Activated CD4-positive, alpha-beta memory T cell treated with anti-CD3 and anti-CD28 coated beads for 36 hours (primary cell): ENCODE results near the gene ADM2. TPM values are rescaled to one million over a fixed set of nuclear protein-coding genes. Genes with fewer than 3 reads are reported as not detected.

ENCODE experiments used
- CTCF ChIA-PET: fragments of 350-600 bp; sonication (Branson Sonifier 250); formaldehyde crosslinking; loops from one replicate; lab custom pipeline; 2021; ENCODE audit warnings: antibody characterized with exemption, inconsistent platforms; lab: Charles Lee
- POLR2A ChIA-PET: fragments of 350-600 bp; sonication (Branson Sonifier 250); formaldehyde crosslinking; loops from one replicate; lab custom pipeline; 2021; ENCODE audit warnings: antibody characterized with exemption; lab: Charles Lee
- DNase-seq: peaks from one replicate; pipeline ENCODE4 v3.0.0-alpha.2; 2020
- H3K27ac Mint-ChIP-seq: one replicate; pipeline ENCODE4 v1.8.0; 2021; ENCODE audit warnings: mixed read lengths
- H3K27me3 Mint-ChIP-seq: one replicate; pipeline ENCODE4 v1.8.0; 2021; ENCODE audit warnings: mixed read lengths
- H3K36me3 Mint-ChIP-seq: one replicate; pipeline ENCODE4 v1.8.0; 2021; ENCODE audit warnings: mixed read lengths
- H3K4me1 Mint-ChIP-seq: one replicate; pipeline ENCODE4 v1.8.0; 2021; ENCODE audit warnings: low read depth, mixed read lengths
- H3K4me3 Mint-ChIP-seq: one replicate; pipeline ENCODE4 v1.8.0; 2021; ENCODE audit warnings: mild to moderate bottlenecking, mixed read lengths
- H3K9me3 Mint-ChIP-seq: one replicate; pipeline ENCODE4 v1.8.0; 2021; ENCODE audit warnings: mixed read lengths
- intact Hi-C: fragments of 100-400 bp; cut with micrococcal nuclease; formaldehyde crosslinking; loops from one replicate; pipeline ENCODE4 v1.15.1; 2023
- total RNA-seq, 2 experiments: library from RNA; stranded (reverse); gene quantifications; one replicate each; pipeline ENCODE4 v1.2.3, GENCODE V29; 2021

The ADM2 gene
- total RNA-seq, 2 experiments from 2014 or later = 7.3 to 7.4 TPM

DNA sequence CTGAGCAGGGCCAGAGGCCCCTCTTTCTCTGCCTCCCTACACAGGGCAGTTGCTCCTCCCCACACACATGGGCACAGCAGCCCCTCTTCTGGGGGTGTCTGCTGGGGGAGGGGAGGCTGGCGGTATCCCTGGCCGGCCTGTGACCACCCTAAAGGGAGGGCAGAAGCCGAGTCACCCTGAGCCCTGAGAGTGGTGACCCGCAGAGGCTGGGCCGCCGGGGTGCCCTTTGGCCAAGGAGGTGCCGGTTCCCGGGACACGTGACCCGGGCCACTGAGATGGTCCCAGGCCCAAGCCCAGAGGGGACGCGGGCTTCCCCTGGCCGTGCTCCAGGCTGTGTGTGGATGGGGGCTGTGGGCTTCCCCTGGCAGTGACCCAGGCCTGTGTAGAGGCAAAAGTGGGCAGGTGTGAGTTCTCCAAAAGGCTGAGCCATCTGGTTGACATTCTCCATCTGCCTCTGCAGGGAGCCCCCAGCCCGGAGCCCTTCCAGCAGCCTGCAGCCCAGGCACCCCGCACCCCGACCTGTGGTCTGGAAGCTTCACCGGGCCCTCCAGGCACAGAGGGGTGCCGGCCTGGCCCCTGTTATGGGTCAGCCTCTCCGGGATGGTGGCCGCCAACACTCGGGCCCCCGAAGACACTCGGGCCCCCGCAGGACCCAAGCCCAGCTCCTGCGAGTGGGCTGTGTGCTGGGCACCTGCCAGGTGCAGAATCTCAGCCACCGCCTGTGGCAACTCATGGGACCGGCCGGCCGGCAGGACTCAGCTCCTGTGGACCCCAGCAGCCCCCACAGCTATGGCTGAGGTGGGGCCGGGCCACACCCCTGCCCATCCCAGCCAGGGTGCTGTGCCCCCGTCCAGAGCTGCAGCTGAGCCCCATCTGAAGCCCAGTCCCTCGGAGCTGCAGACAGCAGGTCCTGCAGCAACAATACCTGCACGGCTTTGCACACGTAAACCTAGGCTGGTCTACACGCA, 1.0 kb downstream of the ADM2 start:
- H3K4me1 Mint-ChIP-seq = peaks cover 3% of the 10 kb centered on the region
- POLR2A ChIA-PET = interaction anchor here (1.5 kb wide), 1 partner anchor 12 kb away, joined by 3 read pairs; no protein-coding TSS in a partner anchor
- H3K27ac Mint-ChIP-seq = no peak overlapping the region

DNA sequence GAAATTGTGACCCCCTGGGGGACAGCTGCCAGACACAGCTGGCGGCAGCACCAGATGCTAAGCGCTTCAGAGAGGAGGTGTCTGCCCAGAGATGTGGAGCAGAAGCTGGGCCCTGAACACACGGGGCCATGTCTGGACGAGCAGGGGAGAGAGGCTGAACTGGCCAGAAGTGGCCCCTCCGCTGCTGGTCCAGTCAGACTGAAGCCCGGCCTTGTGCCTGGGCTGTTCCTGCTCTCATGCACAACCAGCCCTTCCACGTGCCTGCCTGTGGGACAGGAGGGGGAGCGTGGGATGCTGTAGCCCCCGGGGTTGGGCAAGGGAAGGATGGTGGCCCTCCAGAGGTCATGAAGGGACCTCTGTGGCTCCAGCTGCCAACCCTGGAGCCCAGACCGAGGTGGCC, 1.8 kb downstream of the ADM2 start:
- intact Hi-C loops = no loop called here
- ChIA-PET POLR2A (interaction anchor here (1.5 kb wide), 1 partner anchor 12 kb away, joined by 3 read pairs; no protein-coding TSS in a partner anchor), CTCF (no interaction called here)
- Mint-ChIP-seq H3K27ac (no peak overlapping the region), H3K4me1 (peaks cover 3% of the 10 kb centered on the region), H3K27me3 (peaks cover 3% of the 10 kb centered on the region), H3K4me3 (peak overlapping the region; percentile 32), H3K9me3 (no peaks in the 10 kb centered on the region), H3K36me3 (peaks cover 2% of the 10 kb centered on the region)
- DNase-seq = no peak

More for the DNA sequence above, 1.0 kb downstream of the ADM2 start:
- CTCF ChIA-PET = interaction anchor here (2.7 kb wide), 1 partner anchor 15 kb away, joined by 15 read pairs; no protein-coding TSS in a partner anchor
- intact Hi-C loops = no loop called here
- no peak for DNase-seq
- H3K27me3 Mint-ChIP-seq = peaks cover 3% of the 10 kb centered on the region
- peak overlapping the region; percentile 79 for H3K4me3 Mint-ChIP-seq
- H3K36me3 Mint-ChIP-seq = peaks cover 2% of the 10 kb centered on the region
- no peaks in the 10 kb centered on the region for H3K9me3 Mint-ChIP-seq

DNA sequence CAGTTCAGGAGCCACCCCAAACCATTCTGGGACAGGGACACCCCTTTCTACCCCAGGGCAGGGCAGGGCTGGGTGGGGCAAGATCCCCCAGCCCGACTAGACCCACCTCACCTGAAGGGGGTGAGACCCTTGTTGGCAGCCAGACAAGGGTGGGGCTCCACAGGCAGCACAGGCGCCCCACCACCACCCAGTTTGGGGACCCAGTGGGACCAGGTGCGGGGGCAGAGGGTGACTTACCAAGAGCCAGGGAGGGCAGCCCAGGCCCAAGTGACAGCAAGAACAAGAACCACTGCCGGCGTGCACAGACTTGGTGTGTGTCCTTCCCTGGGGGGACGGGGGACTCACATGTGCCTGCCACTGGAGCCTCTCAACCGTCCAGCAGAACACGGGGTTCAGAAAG, 2.2 kb downstream of the ADM2 start:
- Mint-ChIP-seq H3K27me3 (peaks cover 3% of the 10 kb centered on the region), H3K27ac (no peak overlapping the region), H3K4me1 (peaks cover 3% of the 10 kb centered on the region), H3K4me3 (no peak overlapping the region), H3K36me3 (peaks cover 2% of the 10 kb centered on the region), H3K9me3 (no peaks in the 10 kb centered on the region)
- ChIA-PET CTCF (no interaction called here), POLR2A (no interaction called here)
- intact Hi-C loops = no loop called here
- DNase-seq = no peak

DNA sequence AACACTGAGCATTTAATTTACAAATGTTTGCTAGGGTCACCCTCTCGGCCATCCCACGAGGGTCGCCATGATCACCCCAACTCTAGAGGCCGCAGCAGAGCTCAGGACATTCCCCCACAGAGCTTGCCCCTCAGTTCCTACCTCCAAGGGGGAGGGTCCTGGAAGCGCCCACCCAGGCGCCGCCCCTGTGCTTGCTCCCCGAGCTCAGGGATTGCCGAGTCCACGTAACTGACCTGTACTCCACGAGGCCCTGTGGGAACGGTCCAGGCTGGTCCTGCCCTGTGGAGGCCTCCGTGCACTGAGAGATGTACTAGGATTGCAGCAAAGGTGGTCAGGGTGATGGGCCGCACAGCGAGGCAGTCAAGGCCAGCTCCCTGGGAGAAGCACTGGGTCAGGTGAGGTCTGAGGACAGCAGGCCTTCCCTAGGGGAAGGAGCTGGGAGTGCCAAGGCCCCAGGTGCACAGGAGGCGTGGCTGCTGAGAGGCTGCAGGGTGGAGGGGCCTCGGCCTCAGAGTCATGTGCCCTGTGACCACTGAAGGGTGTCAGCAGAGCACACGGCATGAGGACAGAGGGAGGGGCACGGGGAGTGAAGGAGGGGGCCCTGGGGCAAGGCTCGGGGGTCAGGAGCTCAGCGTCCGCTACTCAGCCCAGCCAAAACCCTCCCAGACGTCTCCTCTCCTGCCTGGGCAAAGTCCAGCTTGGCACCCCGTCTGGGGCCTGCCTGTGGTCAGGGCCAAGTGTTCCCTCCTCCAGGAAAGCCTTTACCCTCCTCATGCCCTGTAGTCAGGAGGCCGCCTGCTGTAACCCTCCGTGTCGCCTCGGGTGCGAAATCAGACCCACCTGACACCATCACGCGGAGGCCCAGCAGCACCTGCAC, 2.9 kb downstream of the ADM2 start:
- intact Hi-C loops = no loop called here
- peaks cover 3% of the 10 kb centered on the region for H3K27me3 Mint-ChIP-seq
- H3K4me1 Mint-ChIP-seq = peaks cover 3% of the 10 kb centered on the region
- ChIA-PET CTCF (no interaction called here), POLR2A (interaction anchor here (1.3 kb wide), 1 partner anchor 9 kb away, joined by 3 read pairs; the partner anchor contains the start of gene SBF1)
- no peak for DNase-seq
- H3K9me3 Mint-ChIP-seq = no peaks in the 10 kb centered on the region
- H3K4me3 Mint-ChIP-seq = no peak overlapping the region
- H3K36me3 Mint-ChIP-seq = peaks cover 2% of the 10 kb centered on the region
- H3K27ac Mint-ChIP-seq = no peak overlapping the region

DNA sequence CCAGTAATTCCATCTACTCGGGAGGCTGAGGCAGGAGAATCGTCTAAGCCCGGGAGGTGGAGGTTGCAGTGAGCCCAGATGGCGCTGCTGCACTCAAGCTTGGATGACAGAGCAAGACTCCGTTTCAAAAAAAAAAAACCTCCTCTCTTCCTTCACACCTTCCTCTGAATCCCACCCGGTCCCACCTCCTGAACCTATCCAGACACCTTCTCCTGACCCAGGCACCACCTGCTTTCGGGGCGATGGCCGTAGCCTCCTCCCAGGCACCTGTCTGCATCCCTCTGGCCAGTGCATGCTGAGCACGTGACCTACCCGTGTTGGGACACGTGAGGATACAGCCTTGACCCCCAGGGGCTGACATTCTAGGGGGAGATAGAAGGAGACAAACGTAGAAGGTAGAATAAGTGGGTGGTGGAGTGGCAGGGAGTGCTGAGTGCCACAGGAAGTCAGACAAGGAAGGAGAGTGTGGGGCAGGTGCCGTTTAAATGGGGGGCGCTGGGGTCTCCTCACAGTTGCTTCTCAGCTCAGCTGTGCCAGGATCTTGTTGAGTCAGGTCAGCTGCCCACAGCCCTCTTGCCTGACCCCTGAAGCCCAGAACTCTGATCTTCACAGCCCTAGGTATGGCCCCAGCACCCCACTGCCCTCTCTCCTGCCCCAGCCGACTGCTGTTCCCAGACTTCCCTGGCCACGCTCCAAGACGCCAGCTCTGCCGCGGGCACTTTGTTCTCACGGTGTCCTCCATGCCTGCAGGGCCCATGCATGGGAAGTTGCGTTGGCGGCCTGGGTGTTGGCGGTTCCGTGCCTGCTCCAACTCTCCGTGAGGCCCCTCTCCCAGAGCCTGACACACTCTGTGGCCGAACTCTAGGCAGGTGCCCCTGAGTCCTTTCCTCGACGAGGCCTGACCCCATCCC, 4.1 kb downstream of the ADM2 start:
- Mint-ChIP-seq H3K9me3 (no peaks in the 10 kb centered on the region), H3K4me3 (no peak overlapping the region), H3K27ac (no peak overlapping the region), H3K36me3 (peaks cover 2% of the 10 kb centered on the region), H3K27me3 (no peaks in the 10 kb centered on the region), H3K4me1 (no peaks in the 10 kb centered on the region)
- CTCF ChIA-PET = interaction anchor here (2.9 kb wide), 1 partner anchor 12 kb away, joined by 11 read pairs; no protein-coding TSS in a partner anchor
- DNase-seq = no peak
- intact Hi-C loops = no loop called here
- POLR2A ChIA-PET = interaction anchor here (1.3 kb wide), 1 partner anchor 10 kb away, joined by 3 read pairs; the partner anchor contains the start of gene SBF1

DNA sequence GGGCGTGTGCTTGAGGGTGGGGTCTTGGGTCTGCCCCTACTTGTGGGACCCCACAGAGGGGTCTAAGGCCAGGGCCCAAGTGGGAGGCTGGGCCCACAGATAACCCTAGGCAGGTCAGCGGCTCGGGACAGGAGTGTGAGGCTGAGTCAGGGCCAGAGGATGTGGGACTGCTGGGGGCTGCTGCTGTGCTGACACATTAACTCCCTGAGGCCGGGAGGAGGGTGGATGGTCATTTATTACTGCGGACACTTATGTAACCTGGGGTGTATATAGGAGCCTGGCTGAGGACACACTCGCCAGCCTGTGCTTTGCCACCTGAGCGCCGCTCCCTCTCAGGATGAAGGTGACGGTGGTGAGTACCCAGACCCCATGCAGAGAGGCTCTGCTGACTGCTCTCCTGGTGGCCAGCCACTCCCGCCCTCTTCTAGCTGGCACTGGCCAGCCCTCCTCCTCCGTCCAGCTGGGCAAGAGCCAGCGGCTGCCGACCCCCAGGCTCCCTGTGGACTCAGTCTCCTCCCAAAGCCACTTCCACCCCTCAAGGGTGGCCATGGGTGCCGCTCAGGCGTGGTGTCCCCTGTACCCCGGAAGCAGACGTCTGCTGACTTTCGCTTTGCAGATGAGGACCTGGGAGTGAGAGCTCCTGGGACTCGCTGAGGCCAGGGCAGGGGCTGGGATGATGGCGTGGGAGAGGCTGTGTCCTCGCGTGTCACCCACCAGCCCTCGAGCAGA, 5.4 kb downstream of the ADM2 start, which contains the start of gene MIOX:
Gene MIOX (plus strand): TSS at position 299 of the 729 bp plus-strand sequence. CDS start 39 bp downstream, at position 338.
- no peaks in the 10 kb centered on the region for H3K27me3 Mint-ChIP-seq
- POLR2A ChIA-PET = interaction anchor here (0.6 to 0.7 kb wide), 2 partner anchors 10 to 47 kb away, joined by 3 to 4 read pairs; no protein-coding TSS in a partner anchor
- H3K4me1 Mint-ChIP-seq = peaks cover 6% of the 10 kb centered on the region
- intact Hi-C loops = no loop called here
- no peak within 1 kb of the TSS for H3K27ac Mint-ChIP-seq
- CTCF ChIA-PET = interaction anchor here (0.9 to 2.9 kb wide), 2 partner anchors 11 to 39 kb away, joined by 4 to 11 read pairs; partner anchors contain the start of gene SCO2
- DNase-seq = no peak
- peaks cover 2% of the 10 kb centered on the region for H3K36me3 Mint-ChIP-seq
- H3K9me3 Mint-ChIP-seq = no peaks in the 10 kb centered on the region
- no peak within 1 kb of the TSS for H3K4me3 Mint-ChIP-seq

DNA sequence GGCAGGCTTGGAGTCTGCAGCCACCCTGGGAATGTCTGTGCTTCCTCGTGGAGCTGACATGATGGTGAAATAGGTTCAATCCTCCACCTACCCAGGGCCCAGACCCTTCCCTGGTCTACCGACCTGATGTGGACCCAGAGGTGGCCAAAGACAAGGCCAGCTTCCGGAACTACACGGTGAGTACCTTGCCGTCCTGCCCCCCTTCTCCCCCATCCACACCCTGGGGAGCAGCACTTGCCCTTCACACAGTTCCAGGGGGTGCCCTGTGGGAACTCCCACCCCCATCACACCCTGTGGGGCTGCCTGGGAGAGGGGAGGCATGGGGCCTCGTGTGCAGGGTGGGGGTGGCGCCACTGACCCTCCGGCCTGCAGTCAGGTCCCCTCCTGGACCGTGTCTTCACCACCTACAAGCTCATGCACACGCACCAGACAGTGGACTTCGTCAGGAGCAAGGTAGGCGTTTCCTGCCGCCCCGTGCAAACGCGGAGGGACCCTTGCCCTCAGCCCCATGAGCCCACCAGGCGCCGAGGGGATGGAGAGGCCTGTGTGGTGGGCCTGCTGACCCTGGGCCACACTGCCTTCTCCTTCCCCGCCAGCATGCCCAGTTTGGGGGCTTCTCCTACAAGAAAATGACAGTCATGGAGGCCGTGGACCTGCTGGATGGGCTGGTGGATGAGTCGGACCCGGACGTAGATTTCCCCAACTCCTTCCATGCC, 6.1 kb downstream of the ADM2 start:
- Mint-ChIP-seq H3K9me3 (no peaks in the 10 kb centered on the region), H3K36me3 (peaks cover 2% of the 10 kb centered on the region), H3K4me3 (no peak overlapping the region), H3K4me1 (peaks cover 6% of the 10 kb centered on the region), H3K27me3 (no peaks in the 10 kb centered on the region), H3K27ac (no peak overlapping the region)
- ChIA-PET POLR2A (no interaction called here), CTCF (interaction anchor here (0.9 to 2.9 kb wide), 2 partner anchors 11 to 38 kb away, joined by 4 to 11 read pairs; partner anchors contain the start of gene SCO2)
- DNase-seq = no peak
- intact Hi-C loops = no loop called here

DNA sequence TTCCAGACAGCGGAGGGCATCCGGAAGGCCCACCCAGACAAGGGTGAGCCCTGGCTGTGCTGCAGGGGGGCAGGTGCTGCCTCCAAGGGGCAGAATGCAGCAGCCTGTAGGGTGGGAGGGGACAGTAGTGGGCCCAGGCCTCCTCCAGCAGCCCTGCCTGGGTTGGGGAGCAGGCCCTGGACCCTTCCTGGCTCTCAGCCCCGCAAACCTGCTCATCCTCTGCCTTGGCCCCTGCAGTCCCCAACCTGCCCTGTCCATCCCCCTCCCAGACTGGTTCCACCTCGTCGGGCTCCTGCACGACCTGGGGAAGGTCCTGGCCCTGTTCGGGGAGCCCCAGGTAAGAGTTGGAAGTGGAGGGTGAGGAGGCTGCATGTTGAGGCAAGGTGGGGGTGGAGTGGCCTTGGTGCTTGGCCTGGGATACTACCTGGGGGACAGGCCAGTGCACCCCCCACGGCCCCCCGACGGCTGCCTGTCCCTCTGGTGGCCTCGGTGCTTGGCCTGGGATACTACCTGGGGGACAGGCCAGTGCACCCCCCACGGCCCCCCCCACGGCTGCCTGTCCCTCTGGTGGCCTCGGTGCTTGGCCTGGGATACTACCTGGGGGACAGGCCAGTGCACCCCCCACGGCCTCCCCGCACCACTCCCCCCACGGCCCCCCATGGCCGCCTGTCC, 6.8 kb downstream of the ADM2 start:
- H3K9me3 Mint-ChIP-seq = no peaks in the 10 kb centered on the region
- H3K27me3 Mint-ChIP-seq = no peaks in the 10 kb centered on the region
- CTCF ChIA-PET = interaction anchor here (2.9 kb wide), 1 partner anchor 10 kb away, joined by 11 read pairs; no protein-coding TSS in a partner anchor
- H3K36me3 Mint-ChIP-seq = peaks cover 2% of the 10 kb centered on the region
- H3K27ac Mint-ChIP-seq = no peak overlapping the region
- POLR2A ChIA-PET = no interaction called here
- H3K4me3 Mint-ChIP-seq = no peak overlapping the region
- intact Hi-C loops = no loop called here
- peaks cover 6% of the 10 kb centered on the region for H3K4me1 Mint-ChIP-seq
- DNase-seq = no peak

DNA sequence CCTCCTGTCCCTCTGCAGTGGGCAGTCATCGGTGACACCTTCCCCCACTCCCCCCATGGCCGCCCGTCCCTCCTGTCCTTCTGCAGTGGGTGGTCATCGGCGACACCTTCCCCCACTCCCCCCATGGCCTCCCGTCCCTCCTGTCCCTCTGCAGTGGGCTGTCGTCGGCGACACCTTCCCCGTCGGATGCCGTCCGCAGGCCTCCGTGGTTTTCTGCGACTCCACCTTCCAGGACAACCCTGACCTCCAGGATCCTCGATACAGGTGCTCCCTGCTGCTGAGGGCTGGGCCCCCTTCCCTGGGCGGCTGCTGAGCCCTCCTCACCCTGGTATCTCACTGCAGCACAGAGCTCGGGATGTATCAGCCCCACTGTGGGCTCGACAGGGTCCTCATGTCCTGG, 7.5 kb downstream of the ADM2 start:
- H3K4me3 Mint-ChIP-seq = no peak overlapping the region

More for the DNA sequence above, 7.5 kb downstream of the ADM2 start:
- no peaks in the 10 kb centered on the region for H3K9me3 Mint-ChIP-seq
- POLR2A ChIA-PET = no interaction called here
- intact Hi-C loops = no loop called here
- no peak for DNase-seq
- peaks cover 6% of the 10 kb centered on the region for H3K4me1 Mint-ChIP-seq
- CTCF ChIA-PET = no interaction called here
- H3K27ac Mint-ChIP-seq = no peak overlapping the region
- no peaks in the 10 kb centered on the region for H3K27me3 Mint-ChIP-seq
- peaks cover 2% of the 10 kb centered on the region for H3K36me3 Mint-ChIP-seq
